SU-DHL-6 (cell line): ENCODE measurements around the gene PTMS.

Source experiments
- H2AFZ ChIP-seq: fragments of 200-600 bp; sonication (generic); 2 replicates; pipeline ENCODE4 v1.6.1; 2014; ENCODE audit warnings: low read depth, mild to moderate bottlenecking, moderate library complexity, mixed read lengths, antibody characterized with exemption, low read length; ENCODE audit not compliant: severe bottlenecking
- H3F3A ChIP-seq: fragments of 200-600 bp; shearing (Covaris generic); 2 replicates; pipeline ENCODE4 v1.6.0; 2016; ENCODE audit warnings: antibody characterized with exemption, mild to moderate bottlenecking; ENCODE audit not compliant: insufficient read depth
- H3K27ac ChIP-seq: fragments of 200-600 bp; sonication (generic); 2 replicates; pipeline ENCODE4 v1.5.1; 2016; ENCODE audit warnings: low read depth, mild to moderate bottlenecking, low read length, moderate library complexity, mixed read lengths
- H3K27me3 ChIP-seq: fragments of 200-600 bp; sonication (generic), shearing (Covaris generic); 2 replicates; pipeline ENCODE4 v1.6.0; 2014; ENCODE audit warnings: mild to moderate bottlenecking, low read length
- H3K36me3 ChIP-seq: fragments of 200-600 bp; sonication (generic); 2 replicates; pipeline ENCODE4 v1.6.1; 2014; ENCODE audit warnings: mild to moderate bottlenecking, low read length, mixed read lengths
- H3K4me2 ChIP-seq: fragments of 300-600, 200-600 bp; shearing (Covaris generic), sonication (generic); 2 replicates; pipeline ENCODE4 v1.6.0; 2014; ENCODE audit warnings: low read length, low read depth, mild to moderate bottlenecking; ENCODE audit not compliant: poor library complexity, severe bottlenecking
- H3K4me3 ChIP-seq: fragments of 200-600 bp; sonication (generic); 2 replicates; pipeline ENCODE4 v1.5.1; 2014; ENCODE audit warnings: antibody characterized with exemption, low read length, mild to moderate bottlenecking, mixed read lengths; ENCODE audit not compliant: insufficient read depth, poor library complexity, severe bottlenecking
- H3K79me2 ChIP-seq: fragments of 200-600 bp; sonication (generic); 2 replicates; pipeline ENCODE4 v1.6.1; 2014; ENCODE audit warnings: mild to moderate bottlenecking, low read length, moderate library complexity; ENCODE audit not compliant: insufficient read depth
- H3K9ac ChIP-seq: fragments of 200-600 bp; sonication (generic); 2 replicates; pipeline ENCODE4 v1.7.0; 2014; ENCODE audit warnings: mild to moderate bottlenecking, low read length
- H3K9me2 ChIP-seq: fragments of 200-600 bp; sonication (generic); replicated peaks from 2 replicates; pipeline ENCODE4 v1.6.1; 2014; ENCODE audit warnings: low read length; ENCODE audit not compliant: insufficient read depth
- H3K9me3 ChIP-seq: fragments of 200-600 bp; sonication (generic); 2 replicates; pipeline ENCODE4 v1.6.1; 2014; ENCODE audit warnings: low read length, mixed read lengths; ENCODE audit not compliant: insufficient read depth
- H4K20me1 ChIP-seq: fragments of 200-600 bp; sonication (generic); 2 replicates; pipeline ENCODE4 v1.6.1; 2014; ENCODE audit warnings: low read depth, mild to moderate bottlenecking, antibody characterized with exemption, low read length, moderate library complexity, mixed read lengths
- EZH2phosphoT487 ChIP-seq: fragments of 200-600 bp; sonication (generic), shearing (Covaris generic); conservative IDR thresholded peaks from 2 replicates; pipeline ENCODE4 v1.6.1; 2018; ENCODE audit warnings: mild to moderate bottlenecking, antibody characterized with exemption, low read length, moderate library complexity, mixed read lengths
- TF ChIP-seq, protein P1 (sequence below): fragments of 200-600 bp; sonication (generic); IDR thresholded peaks from one replicate; pipeline ENCODE4 v1.5.1; 2017; ENCODE audit warnings: antibody characterized with exemption, mild to moderate bottlenecking, low read length, moderate library complexity; ENCODE audit not compliant: insufficient read depth, poor library complexity, severe bottlenecking

The PTMS gene

DNA sequence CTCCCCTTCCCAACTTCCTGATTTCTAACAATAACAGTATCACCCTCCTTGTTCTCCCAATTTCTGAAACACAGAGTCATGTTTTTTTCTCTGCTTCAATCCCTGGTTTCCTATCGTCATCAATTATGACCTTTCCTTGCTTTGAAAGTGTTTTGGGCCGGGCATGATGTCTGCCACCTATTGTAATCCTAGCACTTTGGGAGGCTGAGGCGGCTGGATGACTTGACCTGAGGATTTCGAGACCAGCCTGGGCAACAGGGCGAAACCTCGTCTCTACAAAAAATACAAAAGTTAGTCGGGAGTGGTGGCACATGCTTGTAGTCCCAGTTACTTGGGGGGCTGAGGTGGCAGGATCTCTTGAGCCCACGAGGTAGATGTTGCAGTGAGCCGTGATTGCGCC is 42.9 kb downstream of the PTMS start:
- H3K9me2 ChIP-seq = no peaks in the 10 kb centered on the region
- no peak overlapping the region for H3K9ac ChIP-seq
- no peaks in the 10 kb centered on the region for H4K20me1 ChIP-seq
- H3K27me3 ChIP-seq = no peaks in the 10 kb centered on the region
- no peak overlapping the region for H3K4me3 ChIP-seq
- TF ChIP-seq, protein P1, sequence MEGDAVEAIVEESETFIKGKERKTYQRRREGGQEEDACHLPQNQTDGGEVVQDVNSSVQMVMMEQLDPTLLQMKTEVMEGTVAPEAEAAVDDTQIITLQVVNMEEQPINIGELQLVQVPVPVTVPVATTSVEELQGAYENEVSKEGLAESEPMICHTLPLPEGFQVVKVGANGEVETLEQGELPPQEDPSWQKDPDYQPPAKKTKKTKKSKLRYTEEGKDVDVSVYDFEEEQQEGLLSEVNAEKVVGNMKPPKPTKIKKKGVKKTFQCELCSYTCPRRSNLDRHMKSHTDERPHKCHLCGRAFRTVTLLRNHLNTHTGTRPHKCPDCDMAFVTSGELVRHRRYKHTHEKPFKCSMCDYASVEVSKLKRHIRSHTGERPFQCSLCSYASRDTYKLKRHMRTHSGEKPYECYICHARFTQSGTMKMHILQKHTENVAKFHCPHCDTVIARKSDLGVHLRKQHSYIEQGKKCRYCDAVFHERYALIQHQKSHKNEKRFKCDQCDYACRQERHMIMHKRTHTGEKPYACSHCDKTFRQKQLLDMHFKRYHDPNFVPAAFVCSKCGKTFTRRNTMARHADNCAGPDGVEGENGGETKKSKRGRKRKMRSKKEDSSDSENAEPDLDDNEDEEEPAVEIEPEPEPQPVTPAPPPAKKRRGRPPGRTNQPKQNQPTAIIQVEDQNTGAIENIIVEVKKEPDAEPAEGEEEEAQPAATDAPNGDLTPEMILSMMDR = no peak
- TF ChIP-seq EZH2phosphoT487 = no peak
- H3K36me3 ChIP-seq = no peaks in the 10 kb centered on the region
- no peaks in the 10 kb centered on the region for H3F3A ChIP-seq
- no peaks in the 10 kb centered on the region for H3K9me3 ChIP-seq
- H3K4me2 ChIP-seq = no peak overlapping the region
- no peaks in the 10 kb centered on the region for H3K79me2 ChIP-seq
- no peak overlapping the region for H3K27ac ChIP-seq
- H2AFZ ChIP-seq = no peak overlapping the region

GRCh38 chr12:6810758-6811157 is 44.6 kb downstream of the PTMS start:
- TF ChIP-seq, protein P1 = no peak
- TF ChIP-seq EZH2phosphoT487 = no peak
- no peak overlapping the region for H3K27ac ChIP-seq
- no peaks in the 10 kb centered on the region for H3K79me2 ChIP-seq
- no peaks in the 10 kb centered on the region for H3K36me3 ChIP-seq
- H2AFZ ChIP-seq = no peak overlapping the region
- H3K9ac ChIP-seq = no peak overlapping the region
- H3K27me3 ChIP-seq = no peaks in the 10 kb centered on the region
- no peaks in the 10 kb centered on the region for H3K9me3 ChIP-seq
- H3K4me2 ChIP-seq = no peak overlapping the region
- H3F3A ChIP-seq = no peaks in the 10 kb centered on the region
- no peaks in the 10 kb centered on the region for H3K9me2 ChIP-seq
- H4K20me1 ChIP-seq = no peaks in the 10 kb centered on the region
- H3K4me3 ChIP-seq = no peak overlapping the region

DNA sequence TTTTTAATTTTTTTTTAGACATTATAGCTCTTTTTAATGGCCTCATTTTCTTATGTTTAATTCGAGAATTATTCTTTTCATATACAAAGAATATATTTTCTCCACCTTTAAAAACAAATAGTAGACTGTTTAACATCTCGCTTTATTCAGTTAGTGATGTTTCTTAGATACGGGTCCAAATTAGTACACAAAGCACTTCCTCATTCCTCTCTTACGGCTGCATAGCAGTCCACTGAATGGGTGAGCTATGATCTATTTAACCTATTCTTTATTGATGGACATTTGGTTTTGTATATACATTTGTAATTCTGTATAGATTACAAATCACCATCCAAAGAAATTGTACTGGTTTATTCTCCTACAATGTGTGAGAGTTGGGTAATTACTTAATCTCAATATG is 47.2 kb downstream of the PTMS start:
- H3F3A ChIP-seq = no peaks in the 10 kb centered on the region
- H3K9me3 ChIP-seq = no peaks in the 10 kb centered on the region
- no peak for TF ChIP-seq EZH2phosphoT487
- TF ChIP-seq, protein P1 = no peak
- H3K4me3 ChIP-seq = no peak overlapping the region
- no peak overlapping the region for H3K27ac ChIP-seq
- H3K4me2 ChIP-seq = no peak overlapping the region
- H2AFZ ChIP-seq = no peak overlapping the region
- no peaks in the 10 kb centered on the region for H3K79me2 ChIP-seq
- H3K27me3 ChIP-seq = no peaks in the 10 kb centered on the region
- no peaks in the 10 kb centered on the region for H3K36me3 ChIP-seq
- H4K20me1 ChIP-seq = no peaks in the 10 kb centered on the region
- no peaks in the 10 kb centered on the region for H3K9me2 ChIP-seq
- no peak overlapping the region for H3K9ac ChIP-seq
